GM19467 (cell line): ENCODE results near the gene ZC3H12C.
A peak's percentile ranks its signal among the peaks of the same experiment; 100 is the strongest.
"Not testable (repeated sequence)": the region's sequence is repeated elsewhere in the genome, so short reads cannot be mapped to it uniquely, and the experiment has no call there.

Experiments used
- ATAC-seq: cut with Tn5 transposase; IDR thresholded peaks from one replicate; pipeline ENCODE4 v1.9.1; 2021; ENCODE audit warnings: mild to moderate bottlenecking, moderate library complexity; ENCODE audit not compliant: unreplicated experiment

The ZC3H12C gene

GRCh38 chr11:110092515-110093406, at the start of gene ZC3H12C:
TSS of gene ZC3H12C (plus strand) at chr11:110093392. CDS start at chr11:110093412, 20 bp downstream.
- ATAC-seq: peak; percentile 60

GRCh38 chr11:110044226-110044968, 48.8 kb upstream of the ZC3H12C start:
- ATAC-seq: no peak

- ATAC-seq: no peak
These were observed 46.3 kb upstream of the ZC3H12C start for GRCh38 chr11:110046775-110047380.

GRCh38 chr11:110049501-110050200, 43.5 kb upstream of the ZC3H12C start:
- ATAC-seq: no peak

- ATAC-seq: no peak
These were observed 43.0 kb upstream of the ZC3H12C start for GRCh38 chr11:110050201-110050506.

GRCh38 chr11:110053848-110054414, 39.3 kb upstream of the ZC3H12C start:
- ATAC-seq: no peak

GRCh38 chr11:110056956-110057355, 36.2 kb upstream of the ZC3H12C start:
- no peak for ATAC-seq

- ATAC-seq: no peak
These were observed 33.3 kb upstream of the ZC3H12C start for GRCh38 chr11:110059706-110060463.

- ATAC-seq: no peak
These were observed 31.9 kb upstream of the ZC3H12C start for GRCh38 chr11:110061296-110061695.

- ATAC-seq: no peak
These were observed 30.9 kb upstream of the ZC3H12C start for GRCh38 chr11:110062247-110062646.

- no peak for ATAC-seq
These were observed 28.0 kb upstream of the ZC3H12C start for GRCh38 chr11:110065189-110065588.

- not testable (repeated sequence) for ATAC-seq
These were observed 25.2 kb upstream of the ZC3H12C start for GRCh38 chr11:110068001-110068400.

GRCh38 chr11:110069158-110069737, 23.9 kb upstream of the ZC3H12C start:
- ATAC-seq: no peak

- no peak for ATAC-seq
These were observed 23.0 kb upstream of the ZC3H12C start for GRCh38 chr11:110070176-110070575.

- no peak for ATAC-seq
These were observed 22.0 kb upstream of the ZC3H12C start for GRCh38 chr11:110071197-110071596.

- ATAC-seq: no peak
These were observed 20.3 kb upstream of the ZC3H12C start for GRCh38 chr11:110072930-110073329.

- no peak for ATAC-seq
These were observed 18.7 kb upstream of the ZC3H12C start for GRCh38 chr11:110074499-110074898.

- no peak for ATAC-seq
These were observed 17.9 kb upstream of the ZC3H12C start for GRCh38 chr11:110075105-110075846.

GRCh38 chr11:110075847-110076208, 17.4 kb upstream of the ZC3H12C start:
- no peak for ATAC-seq
